Body of pancreas (tissue), 4 donors: ENCODE results near the gene DIP2A.

Source experiments
- CTCF ChIP-seq, 7 experiments: fragments of 450-650 bp in 4 of 7; fragments of 200-600 bp in 3 of 7; sonication (generic) in 3 of 7; IDR thresholded peaks; one replicate each; pipeline ENCODE4 v1.5.1; 2016 to 2019; ENCODE audit warnings: antibody characterized with exemption in 7 of 7
- POLR2A ChIP-seq, 3 donors: fragments of 450-650 bp; IDR thresholded peaks; one replicate each; pipeline ENCODE4 v1.6.1; 2016; ENCODE audit warnings: antibody characterized with exemption in 3 of 3, mild to moderate bottlenecking in 2 of 3

- TF ChIP-seq CTCF (IDR thresholded peaks at IDR 0.05): no peak
- no peak for TF ChIP-seq POLR2A (IDR thresholded peaks at IDR 0.05)
Measured at GRCh38 chr21:46475296-46475695, 16.6 kb downstream of the DIP2A start.
